Loucy (cell line): ENCODE results near the gene TRIL.

ENCODE experiments used
- H2AFZ ChIP-seq: fragments of 200-600 bp; sonication (generic); 2 replicates; pipeline ENCODE4 v1.6.0; 2016; ENCODE audit warnings: antibody characterized with exemption, mild to moderate bottlenecking, low read length, moderate library complexity
- H3F3A ChIP-seq: fragments of 200-600 bp; 2 replicates; pipeline ENCODE4 v1.6.0; 2016; ENCODE audit warnings: antibody characterized with exemption, low read depth, mild to moderate bottlenecking
- H3K27me3 ChIP-seq: fragments of 200-600 bp; sonication (generic); 2 replicates; pipeline ENCODE4 v1.6.1; 2014; ENCODE audit warnings: low read length, mild to moderate bottlenecking; ENCODE audit not compliant: insufficient read depth, poor library complexity, severe bottlenecking
- H3K36me3 ChIP-seq: fragments of 200-600 bp; sonication (generic); 2 replicates; pipeline ENCODE4 v1.6.1; 2016; ENCODE audit warnings: low read length; ENCODE audit not compliant: insufficient read depth
- H3K4me1 ChIP-seq: fragments of 200-600 bp; sonication (generic); 2 replicates; pipeline ENCODE4 v1.5.1; 2014; ENCODE audit warnings: low read length, mild to moderate bottlenecking; ENCODE audit not compliant: insufficient read depth, poor library complexity, severe bottlenecking
- H3K4me2 ChIP-seq: fragments of 200-600 bp; sonication (generic); 2 replicates; pipeline ENCODE4 v1.6.0; 2014; ENCODE audit warnings: antibody characterized with exemption, low read length, low read depth, mild to moderate bottlenecking; ENCODE audit not compliant: poor library complexity, severe bottlenecking
- H3K4me3 ChIP-seq: fragments of 200-600 bp; sonication (generic); 2 replicates; pipeline ENCODE4 v1.5.1; 2014; ENCODE audit warnings: low read length, mild to moderate bottlenecking, mixed read lengths; ENCODE audit not compliant: poor library complexity, severe bottlenecking
- H3K79me2 ChIP-seq: fragments of 200-600 bp; sonication (generic); 2 replicates; pipeline ENCODE4 v1.6.1; 2014; ENCODE audit warnings: low read length; ENCODE audit not compliant: insufficient read depth
- H3K9ac ChIP-seq: fragments of 200-600 bp; sonication (generic); 2 replicates; pipeline ENCODE4 v1.6.0; 2014; ENCODE audit warnings: mild to moderate bottlenecking, low read depth, low read length, moderate library complexity; ENCODE audit not compliant: poor library complexity, severe bottlenecking
- H3K9me2 ChIP-seq: fragments of 200-600 bp; sonication (generic); replicated peaks from 2 replicates; pipeline ENCODE4 v1.6.1; 2016; ENCODE audit warnings: low read depth, low read length, mixed read lengths
- H3K9me3 ChIP-seq: fragments of 200-600 bp; sonication (generic); 2 replicates; pipeline ENCODE4 v1.6.1; 2014; ENCODE audit warnings: mild to moderate bottlenecking, antibody characterized with exemption, low read length, low read depth; ENCODE audit not compliant: insufficient read depth
- H4K20me1 ChIP-seq: fragments of 200-600 bp; sonication (generic); 2 replicates; pipeline ENCODE4 v1.6.0; 2014; ENCODE audit warnings: antibody characterized with exemption, low read length, mild to moderate bottlenecking; ENCODE audit not compliant: insufficient read depth, poor library complexity, severe bottlenecking
- EZH2phosphoT487 ChIP-seq: fragments of 200-600 bp; IDR thresholded peaks from 2 replicates; pipeline ENCODE4 v1.6.1; 2018; ENCODE audit warnings: antibody characterized with exemption, mild to moderate bottlenecking, moderate library complexity, borderline replicate concordance
- TF ChIP-seq, protein P1 (sequence below): fragments of 200-600 bp; sonication (generic); conservative IDR thresholded peaks from 2 replicates; pipeline ENCODE4 v1.5.1; 2014; ENCODE audit warnings: mild to moderate bottlenecking, antibody characterized with exemption, low read length

TRIL gene

DNA sequence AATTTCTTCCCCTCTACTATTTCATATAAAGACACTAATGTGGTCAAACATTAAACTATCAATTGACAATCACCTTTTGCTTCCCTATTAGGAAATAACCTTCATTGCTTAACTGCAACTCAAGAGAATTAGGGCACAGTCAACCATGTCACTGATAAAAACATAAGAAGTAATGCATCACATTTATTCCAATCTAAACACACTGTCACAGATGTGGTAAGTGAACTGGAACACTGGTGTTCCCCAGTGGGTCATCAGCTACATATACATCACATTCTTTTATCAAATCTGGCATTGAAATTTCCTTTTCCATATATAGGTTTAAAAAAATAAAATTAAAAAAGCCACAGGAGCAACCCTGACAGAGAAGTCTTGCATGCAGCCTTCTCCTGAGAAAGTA lies 3.7 kb downstream of the TRIL start:
- Histone ChIP-seq H3K27me3 (no peaks in the 10 kb centered on the region), H3F3A (0 out of 2 replicates have a peak, but pooled peaks cover 4% of the 10 kb centered on the region), H3K79me2 (no peaks in the 10 kb centered on the region), H3K4me1 (peaks cover 16% of the 10 kb centered on the region), H4K20me1 (no peaks in the 10 kb centered on the region), H3K9ac (no peak overlapping the region), H3K4me3 (no peak overlapping the region), H2AFZ (no peak overlapping the region), H3K9me3 (no peaks in the 10 kb centered on the region), H3K36me3 (no peaks in the 10 kb centered on the region), H3K4me2 (no peak overlapping the region), H3K9me2 (no peaks in the 10 kb centered on the region)
- no peak for TF ChIP-seq EZH2phosphoT487
- TF ChIP-seq, protein P1, sequence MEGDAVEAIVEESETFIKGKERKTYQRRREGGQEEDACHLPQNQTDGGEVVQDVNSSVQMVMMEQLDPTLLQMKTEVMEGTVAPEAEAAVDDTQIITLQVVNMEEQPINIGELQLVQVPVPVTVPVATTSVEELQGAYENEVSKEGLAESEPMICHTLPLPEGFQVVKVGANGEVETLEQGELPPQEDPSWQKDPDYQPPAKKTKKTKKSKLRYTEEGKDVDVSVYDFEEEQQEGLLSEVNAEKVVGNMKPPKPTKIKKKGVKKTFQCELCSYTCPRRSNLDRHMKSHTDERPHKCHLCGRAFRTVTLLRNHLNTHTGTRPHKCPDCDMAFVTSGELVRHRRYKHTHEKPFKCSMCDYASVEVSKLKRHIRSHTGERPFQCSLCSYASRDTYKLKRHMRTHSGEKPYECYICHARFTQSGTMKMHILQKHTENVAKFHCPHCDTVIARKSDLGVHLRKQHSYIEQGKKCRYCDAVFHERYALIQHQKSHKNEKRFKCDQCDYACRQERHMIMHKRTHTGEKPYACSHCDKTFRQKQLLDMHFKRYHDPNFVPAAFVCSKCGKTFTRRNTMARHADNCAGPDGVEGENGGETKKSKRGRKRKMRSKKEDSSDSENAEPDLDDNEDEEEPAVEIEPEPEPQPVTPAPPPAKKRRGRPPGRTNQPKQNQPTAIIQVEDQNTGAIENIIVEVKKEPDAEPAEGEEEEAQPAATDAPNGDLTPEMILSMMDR: no peak

DNA sequence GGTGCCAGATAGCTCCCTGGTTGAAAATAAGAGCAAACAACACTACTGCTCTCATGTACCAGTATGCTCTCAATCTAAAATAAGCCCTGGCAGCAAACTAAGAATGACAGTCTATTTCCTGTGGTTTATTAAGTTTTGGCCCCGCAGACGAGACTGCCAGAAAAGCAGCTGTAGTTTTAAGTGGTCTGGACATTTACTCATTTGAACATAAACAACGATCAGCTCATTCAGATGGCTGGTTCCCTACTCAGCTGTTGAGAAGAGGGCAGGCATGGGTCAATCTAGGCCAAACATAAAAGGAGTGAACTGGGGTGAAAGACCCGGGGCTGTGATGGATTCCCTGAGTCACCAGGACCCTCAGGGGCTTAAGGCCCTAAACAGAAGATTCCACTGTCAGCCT lies 4.5 kb downstream of the TRIL start:
- Histone ChIP-seq H3K27me3 (no peaks in the 10 kb centered on the region), H3K9ac (peak overlapping the region; percentile 12), H3K9me3 (no peaks in the 10 kb centered on the region), H3K36me3 (no peaks in the 10 kb centered on the region), H3K79me2 (no peaks in the 10 kb centered on the region), H3K4me3 (no peak overlapping the region), H3K4me1 (peaks cover 16% of the 10 kb centered on the region), H2AFZ (peak overlapping the region; percentile 32; the same call in 1 of the 2 replicates), H4K20me1 (no peaks in the 10 kb centered on the region), H3K4me2 (peak overlapping the region; percentile 29), H3K9me2 (no peaks in the 10 kb centered on the region), H3F3A (0 out of 2 replicates have a peak, but pooled peaks cover 4% of the 10 kb centered on the region)
- TF ChIP-seq, protein P1: no peak

DNA sequence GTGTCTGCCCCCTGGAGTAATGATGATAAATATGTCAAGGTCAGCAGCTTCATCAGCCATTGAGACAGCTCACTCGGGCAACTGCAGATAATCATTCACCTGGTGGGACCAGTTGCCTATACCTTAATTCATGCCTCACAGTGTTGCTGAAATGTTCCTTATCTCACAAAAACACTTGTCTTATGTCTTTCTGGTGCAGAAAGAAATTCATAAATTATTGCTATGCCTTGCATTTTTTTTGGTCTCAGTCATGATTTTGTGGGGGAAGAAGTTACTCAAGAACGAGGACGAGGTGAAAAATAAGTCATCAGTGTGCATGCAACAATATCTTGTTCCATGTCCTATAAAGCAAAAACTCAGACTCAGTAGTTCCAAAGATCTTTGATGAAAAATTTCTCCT lies 16.0 kb downstream of the TRIL start:
- no peak for TF ChIP-seq EZH2phosphoT487
- TF ChIP-seq, protein P1: no peak
- Histone ChIP-seq H3K9me3 (no peaks in the 10 kb centered on the region), H3K9ac (no peak overlapping the region), H4K20me1 (no peaks in the 10 kb centered on the region), H3K9me2 (no peaks in the 10 kb centered on the region), H3K79me2 (no peaks in the 10 kb centered on the region), H3F3A (no peaks in the 10 kb centered on the region), H3K4me3 (no peak overlapping the region), H2AFZ (no peak overlapping the region), H3K4me1 (no peaks in the 10 kb centered on the region), H3K4me2 (no peak overlapping the region), H3K36me3 (no peaks in the 10 kb centered on the region), H3K27me3 (no peaks in the 10 kb centered on the region)
